ENCODE results near the gene RAB3IL1.

Gene RAB3IL1

GRCh38 chr11:61923166-61924063, 6.0 kb upstream of the RAB3IL1 start (continued):
- TF ChIP-seq, protein P1, sequence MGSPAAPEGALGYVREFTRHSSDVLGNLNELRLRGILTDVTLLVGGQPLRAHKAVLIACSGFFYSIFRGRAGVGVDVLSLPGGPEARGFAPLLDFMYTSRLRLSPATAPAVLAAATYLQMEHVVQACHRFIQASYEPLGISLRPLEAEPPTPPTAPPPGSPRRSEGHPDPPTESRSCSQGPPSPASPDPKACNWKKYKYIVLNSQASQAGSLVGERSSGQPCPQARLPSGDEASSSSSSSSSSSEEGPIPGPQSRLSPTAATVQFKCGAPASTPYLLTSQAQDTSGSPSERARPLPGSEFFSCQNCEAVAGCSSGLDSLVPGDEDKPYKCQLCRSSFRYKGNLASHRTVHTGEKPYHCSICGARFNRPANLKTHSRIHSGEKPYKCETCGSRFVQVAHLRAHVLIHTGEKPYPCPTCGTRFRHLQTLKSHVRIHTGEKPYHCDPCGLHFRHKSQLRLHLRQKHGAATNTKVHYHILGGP (tag by site-specific recombination; IDR thresholded peaks at IDR 0.05) = no peak
- no peak for TF ChIP-seq KLF9 (tag by site-specific recombination; IDR thresholded peaks at IDR 0.05; ENCODE audit: low read depth)
- no peak for TF ChIP-seq SETDB1 (IDR thresholded peaks at IDR 0.05; ENCODE audit: insufficient read length, low read length)
- no peak for TF ChIP-seq ZNF423 (tag by site-specific recombination; IDR thresholded peaks at IDR 0.05)
- TF ChIP-seq ZNF2 (tag by site-specific recombination; IDR thresholded peaks at IDR 0.05) = no peak
- no peak for TF ChIP-seq ZBTB6 (tag by site-specific recombination; IDR thresholded peaks at IDR 0.05)
- TF ChIP-seq ZNF133 (tag by site-specific recombination; IDR thresholded peaks at IDR 0.05) = no peak
- TF ChIP-seq ZSCAN5A (tag by site-specific recombination; IDR thresholded peaks at IDR 0.05) = no peak
- TF ChIP-seq ZIC2 (tag by site-specific recombination; IDR thresholded peaks at IDR 0.05) = peak; percentile 51; the same call in 1 of the 2 replicates
- TF ChIP-seq, protein P2, sequence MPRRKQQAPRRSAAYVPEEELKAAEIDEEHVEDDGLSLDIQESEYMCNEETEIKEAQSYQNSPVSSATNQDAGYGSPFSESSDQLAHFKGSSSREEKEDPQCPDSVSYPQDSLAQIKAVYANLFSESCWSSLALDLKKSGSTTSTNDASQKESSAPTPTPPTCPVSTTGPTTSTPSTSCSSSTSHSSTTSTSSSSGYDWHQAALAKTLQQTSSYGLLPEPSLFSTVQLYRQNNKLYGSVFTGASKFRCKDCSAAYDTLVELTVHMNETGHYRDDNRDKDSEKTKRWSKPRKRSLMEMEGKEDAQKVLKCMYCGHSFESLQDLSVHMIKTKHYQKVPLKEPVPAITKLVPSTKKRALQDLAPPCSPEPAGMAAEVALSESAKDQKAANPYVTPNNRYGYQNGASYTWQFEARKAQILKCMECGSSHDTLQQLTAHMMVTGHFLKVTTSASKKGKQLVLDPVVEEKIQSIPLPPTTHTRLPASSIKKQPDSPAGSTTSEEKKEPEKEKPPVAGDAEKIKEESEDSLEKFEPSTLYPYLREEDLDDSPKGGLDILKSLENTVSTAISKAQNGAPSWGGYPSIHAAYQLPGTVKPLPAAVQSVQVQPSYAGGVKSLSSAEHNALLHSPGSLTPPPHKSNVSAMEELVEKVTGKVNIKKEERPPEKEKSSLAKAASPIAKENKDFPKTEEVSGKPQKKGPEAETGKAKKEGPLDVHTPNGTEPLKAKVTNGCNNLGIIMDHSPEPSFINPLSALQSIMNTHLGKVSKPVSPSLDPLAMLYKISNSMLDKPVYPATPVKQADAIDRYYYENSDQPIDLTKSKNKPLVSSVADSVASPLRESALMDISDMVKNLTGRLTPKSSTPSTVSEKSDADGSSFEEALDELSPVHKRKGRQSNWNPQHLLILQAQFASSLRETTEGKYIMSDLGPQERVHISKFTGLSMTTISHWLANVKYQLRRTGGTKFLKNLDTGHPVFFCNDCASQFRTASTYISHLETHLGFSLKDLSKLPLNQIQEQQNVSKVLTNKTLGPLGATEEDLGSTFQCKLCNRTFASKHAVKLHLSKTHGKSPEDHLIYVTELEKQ (tag by site-specific recombination; IDR thresholded peaks at IDR 0.05; ENCODE audit: borderline replicate concordance) = no peak
- TF ChIP-seq ZNF138 (tag by site-specific recombination; IDR thresholded peaks at IDR 0.05; ENCODE audit: borderline replicate concordance) = no peak
- TF ChIP-seq, protein P3, sequence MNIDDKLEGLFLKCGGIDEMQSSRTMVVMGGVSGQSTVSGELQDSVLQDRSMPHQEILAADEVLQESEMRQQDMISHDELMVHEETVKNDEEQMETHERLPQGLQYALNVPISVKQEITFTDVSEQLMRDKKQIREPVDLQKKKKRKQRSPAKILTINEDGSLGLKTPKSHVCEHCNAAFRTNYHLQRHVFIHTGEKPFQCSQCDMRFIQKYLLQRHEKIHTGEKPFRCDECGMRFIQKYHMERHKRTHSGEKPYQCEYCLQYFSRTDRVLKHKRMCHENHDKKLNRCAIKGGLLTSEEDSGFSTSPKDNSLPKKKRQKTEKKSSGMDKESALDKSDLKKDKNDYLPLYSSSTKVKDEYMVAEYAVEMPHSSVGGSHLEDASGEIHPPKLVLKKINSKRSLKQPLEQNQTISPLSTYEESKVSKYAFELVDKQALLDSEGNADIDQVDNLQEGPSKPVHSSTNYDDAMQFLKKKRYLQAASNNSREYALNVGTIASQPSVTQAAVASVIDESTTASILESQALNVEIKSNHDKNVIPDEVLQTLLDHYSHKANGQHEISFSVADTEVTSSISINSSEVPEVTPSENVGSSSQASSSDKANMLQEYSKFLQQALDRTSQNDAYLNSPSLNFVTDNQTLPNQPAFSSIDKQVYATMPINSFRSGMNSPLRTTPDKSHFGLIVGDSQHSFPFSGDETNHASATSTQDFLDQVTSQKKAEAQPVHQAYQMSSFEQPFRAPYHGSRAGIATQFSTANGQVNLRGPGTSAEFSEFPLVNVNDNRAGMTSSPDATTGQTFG (tag by site-specific recombination; IDR thresholded peaks at IDR 0.05; ENCODE audit: borderline replicate concordance) = no peak
- no peak for TF ChIP-seq ZNF311 (tag by site-specific recombination; IDR thresholded peaks at IDR 0.05; ENCODE audit: borderline replicate concordance)
- TF ChIP-seq ZNF677 (tag by site-specific recombination; IDR thresholded peaks at IDR 0.05) = no peak
- TF ChIP-seq, protein P4, sequence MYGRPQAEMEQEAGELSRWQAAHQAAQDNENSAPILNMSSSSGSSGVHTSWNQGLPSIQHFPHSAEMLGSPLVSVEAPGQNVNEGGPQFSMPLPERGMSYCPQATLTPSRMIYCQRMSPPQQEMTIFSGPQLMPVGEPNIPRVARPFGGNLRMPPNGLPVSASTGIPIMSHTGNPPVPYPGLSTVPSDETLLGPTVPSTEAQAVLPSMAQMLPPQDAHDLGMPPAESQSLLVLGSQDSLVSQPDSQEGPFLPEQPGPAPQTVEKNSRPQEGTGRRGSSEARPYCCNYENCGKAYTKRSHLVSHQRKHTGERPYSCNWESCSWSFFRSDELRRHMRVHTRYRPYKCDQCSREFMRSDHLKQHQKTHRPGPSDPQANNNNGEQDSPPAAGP (tag by site-specific recombination; IDR thresholded peaks at IDR 0.05) = 0 out of 2 replicates have a peak, but pooled peaks have one; percentile 45
- TF ChIP-seq GFI1B (tag by site-specific recombination; IDR thresholded peaks at IDR 0.05) = no peak
- no peak for TF ChIP-seq ZNF629 (tag by site-specific recombination; IDR thresholded peaks at IDR 0.05)
- no peak for TF ChIP-seq ZBTB49 (tag by site-specific recombination; IDR thresholded peaks at IDR 0.05; ENCODE audit: low read depth)
- no peak for TF ChIP-seq ZBTB1 (tag by site-specific recombination; IDR thresholded peaks at IDR 0.05)
- no peak for TF ChIP-seq HOXA7 (CRISPR knock-in tag; IDR thresholded peaks at IDR 0.05; ENCODE audit: borderline replicate concordance)
- TF ChIP-seq ZNF776 (tag by site-specific recombination; IDR thresholded peaks at IDR 0.05; ENCODE audit: borderline replicate concordance) = no peak
- peak; percentile 65 for TF ChIP-seq ZNF341 (tag by site-specific recombination; IDR thresholded peaks at IDR 0.05; ENCODE audit: low read depth)
